ENCODE data around the gene PROSER2.

PROSER2 gene

DNA sequence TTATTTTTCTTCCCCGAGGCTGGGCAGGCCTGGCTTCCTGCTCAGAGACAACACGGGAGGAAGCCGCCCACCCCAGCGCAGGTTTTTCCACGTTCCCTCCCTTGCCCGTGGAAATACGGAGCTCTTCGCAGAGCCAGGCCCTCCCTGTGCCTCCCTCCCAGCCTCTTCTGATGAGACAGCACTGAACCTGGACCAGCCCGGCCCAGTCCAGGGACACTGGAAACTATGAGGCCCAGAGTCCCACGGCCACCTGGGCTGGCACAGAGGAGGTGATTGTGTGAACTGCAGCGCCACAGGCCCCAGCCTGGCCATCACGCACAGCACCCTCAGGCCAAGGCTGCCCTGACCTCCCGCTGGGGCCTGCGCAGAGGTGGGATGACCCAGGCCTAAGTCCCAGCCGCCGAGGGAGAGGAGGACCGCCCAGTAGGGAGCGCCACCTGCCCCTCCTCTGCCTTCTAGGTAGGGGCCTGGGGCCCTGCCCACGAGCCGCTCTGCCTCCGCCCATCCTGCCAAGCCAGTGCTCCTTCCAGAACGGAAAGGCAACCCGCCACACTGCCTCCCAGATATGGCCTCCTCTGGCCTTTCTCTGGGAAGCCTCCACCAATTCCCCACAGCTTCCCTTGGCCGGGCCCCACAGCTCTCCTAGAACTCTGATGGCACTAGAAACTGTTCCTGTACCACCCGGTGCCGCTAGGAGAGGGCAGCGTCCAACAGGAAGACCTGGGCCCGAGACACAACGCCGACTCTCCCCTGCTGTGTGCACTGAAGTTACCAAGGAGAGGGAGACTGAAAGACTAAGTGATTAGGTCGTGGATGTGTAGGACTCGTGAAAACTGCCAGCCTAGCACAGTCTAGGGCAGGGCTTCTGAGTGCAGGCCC is 57.2 kb downstream of the PROSER2 start:
- Histone ChIP-seq H4K20me1 (ENCODE audit: low read depth, low read length) (no peaks in the 10 kb centered on the region), H3K9ac (ENCODE audit: low read length) (no peak overlapping the region), H3K36me3 (ENCODE audit: low read length) (no peaks in the 10 kb centered on the region), H3K4me2 (ENCODE audit: low read depth, low read length, poor library complexity, severe bottlenecking) (no peak overlapping the region), H3K27ac (ENCODE audit: low read depth, low read length) (no peak overlapping the region), H3K9me3 (ENCODE audit: insufficient read depth, low read length) (no peaks in the 10 kb centered on the region), H3F3A (ENCODE audit: insufficient read depth) (no peaks in the 10 kb centered on the region), H3K27me3 (ENCODE audit: low read length) (no peaks in the 10 kb centered on the region), H3K79me2 (ENCODE audit: insufficient read depth, low read length) (no peaks in the 10 kb centered on the region), H3K9me2 (replicated peaks; ENCODE audit: insufficient read depth, low read length) (no peaks in the 10 kb centered on the region), H3K4me3 (ENCODE audit: insufficient read depth, low read length, poor library complexity, severe bottlenecking) (no peak overlapping the region), H2AFZ (ENCODE audit: low read depth, low read length, severe bottlenecking) (no peak overlapping the region)
- no peak for TF ChIP-seq EZH2phosphoT487 (conservative IDR thresholded peaks at IDR 0.05; ENCODE audit: low read length)
- TF ChIP-seq, protein P1, sequence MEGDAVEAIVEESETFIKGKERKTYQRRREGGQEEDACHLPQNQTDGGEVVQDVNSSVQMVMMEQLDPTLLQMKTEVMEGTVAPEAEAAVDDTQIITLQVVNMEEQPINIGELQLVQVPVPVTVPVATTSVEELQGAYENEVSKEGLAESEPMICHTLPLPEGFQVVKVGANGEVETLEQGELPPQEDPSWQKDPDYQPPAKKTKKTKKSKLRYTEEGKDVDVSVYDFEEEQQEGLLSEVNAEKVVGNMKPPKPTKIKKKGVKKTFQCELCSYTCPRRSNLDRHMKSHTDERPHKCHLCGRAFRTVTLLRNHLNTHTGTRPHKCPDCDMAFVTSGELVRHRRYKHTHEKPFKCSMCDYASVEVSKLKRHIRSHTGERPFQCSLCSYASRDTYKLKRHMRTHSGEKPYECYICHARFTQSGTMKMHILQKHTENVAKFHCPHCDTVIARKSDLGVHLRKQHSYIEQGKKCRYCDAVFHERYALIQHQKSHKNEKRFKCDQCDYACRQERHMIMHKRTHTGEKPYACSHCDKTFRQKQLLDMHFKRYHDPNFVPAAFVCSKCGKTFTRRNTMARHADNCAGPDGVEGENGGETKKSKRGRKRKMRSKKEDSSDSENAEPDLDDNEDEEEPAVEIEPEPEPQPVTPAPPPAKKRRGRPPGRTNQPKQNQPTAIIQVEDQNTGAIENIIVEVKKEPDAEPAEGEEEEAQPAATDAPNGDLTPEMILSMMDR (IDR thresholded peaks at IDR 0.05; ENCODE audit: insufficient read depth, low read length, poor library complexity, severe bottlenecking) = no peak

GRCh38 chr10:11881030-11881476 is 57.9 kb downstream of the PROSER2 start:
- no peaks in the 10 kb centered on the region for H3K9me3 ChIP-seq (ENCODE audit: insufficient read depth, low read length)
- no peaks in the 10 kb centered on the region for H3K9me2 ChIP-seq (replicated peaks; ENCODE audit: insufficient read depth, low read length)
- no peaks in the 10 kb centered on the region for H3K27me3 ChIP-seq (ENCODE audit: low read length)
- H4K20me1 ChIP-seq (ENCODE audit: low read depth, low read length) = no peaks in the 10 kb centered on the region
- H3K36me3 ChIP-seq (ENCODE audit: low read length) = no peaks in the 10 kb centered on the region
- H2AFZ ChIP-seq (ENCODE audit: low read depth, low read length, severe bottlenecking) = no peak overlapping the region
- H3F3A ChIP-seq (ENCODE audit: insufficient read depth) = no peaks in the 10 kb centered on the region
- no peak overlapping the region for H3K4me2 ChIP-seq (ENCODE audit: low read depth, low read length, poor library complexity, severe bottlenecking)
- TF ChIP-seq, protein P1 (IDR thresholded peaks at IDR 0.05; ENCODE audit: insufficient read depth, low read length, poor library complexity, severe bottlenecking) = no peak
- no peak for TF ChIP-seq EZH2phosphoT487 (conservative IDR thresholded peaks at IDR 0.05; ENCODE audit: low read length)
- no peak overlapping the region for H3K9ac ChIP-seq (ENCODE audit: low read length)
- no peak overlapping the region for H3K27ac ChIP-seq (ENCODE audit: low read depth, low read length)
- H3K79me2 ChIP-seq (ENCODE audit: insufficient read depth, low read length) = no peaks in the 10 kb centered on the region
- no peak overlapping the region for H3K4me3 ChIP-seq (ENCODE audit: insufficient read depth, low read length, poor library complexity, severe bottlenecking)

DNA sequence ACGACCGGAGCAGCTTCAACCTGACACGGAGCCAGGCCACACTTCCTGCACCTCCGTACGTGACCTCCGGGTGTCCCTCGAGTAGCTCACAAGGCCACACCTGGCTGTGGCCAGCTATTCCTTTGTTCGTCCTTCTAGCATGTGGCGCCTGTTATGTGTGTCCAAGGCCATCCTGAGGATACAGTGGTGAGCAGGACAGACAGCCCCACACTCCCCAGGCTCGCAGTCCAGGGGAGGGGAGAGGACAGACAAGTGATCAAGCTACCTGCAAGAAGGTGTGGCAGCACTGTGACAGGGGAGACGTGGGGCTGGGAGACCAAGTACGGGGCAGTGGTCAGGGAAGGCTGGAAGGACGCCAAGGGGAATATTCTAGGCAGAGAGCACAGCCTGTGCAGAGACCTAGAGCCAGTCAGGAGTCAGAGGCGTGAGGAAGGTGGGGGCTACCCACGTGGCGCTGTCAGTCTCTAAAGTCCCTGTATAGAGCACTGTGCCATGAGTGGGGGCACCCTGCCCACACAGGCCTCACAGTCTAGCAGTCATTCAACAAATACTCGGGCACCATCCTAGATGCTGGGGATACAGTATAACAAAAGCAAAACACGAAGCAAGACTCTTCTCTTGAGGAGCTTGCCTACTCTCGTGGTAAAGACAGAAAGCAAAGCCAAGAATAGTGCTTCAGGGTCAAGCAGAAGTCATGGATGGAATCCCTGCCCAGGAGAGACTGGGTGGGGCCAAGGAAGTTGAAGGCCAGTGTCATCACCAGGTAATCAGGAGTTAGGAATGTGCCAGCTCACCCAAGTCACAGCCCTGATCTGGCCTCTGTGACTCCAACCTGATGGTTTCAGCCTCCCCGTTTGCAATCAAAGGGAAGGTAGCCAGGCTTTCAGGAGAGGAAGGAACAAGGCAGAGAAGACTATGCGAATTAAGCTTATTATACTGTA is 58.6 kb downstream of the PROSER2 start:
- Histone ChIP-seq H3K27me3 (ENCODE audit: low read length) (no peaks in the 10 kb centered on the region), H3K27ac (ENCODE audit: low read depth, low read length) (no peak overlapping the region), H3K9ac (ENCODE audit: low read length) (no peak overlapping the region)

More for the DNA sequence above, 58.6 kb downstream of the PROSER2 start:
- Histone ChIP-seq H4K20me1 (ENCODE audit: low read depth, low read length) (no peaks in the 10 kb centered on the region), H2AFZ (ENCODE audit: low read depth, low read length, severe bottlenecking) (no peak overlapping the region), H3K36me3 (ENCODE audit: low read length) (no peaks in the 10 kb centered on the region), H3K4me2 (ENCODE audit: low read depth, low read length, poor library complexity, severe bottlenecking) (no peak overlapping the region), H3K9me3 (ENCODE audit: insufficient read depth, low read length) (no peaks in the 10 kb centered on the region), H3F3A (ENCODE audit: insufficient read depth) (no peaks in the 10 kb centered on the region), H3K4me3 (ENCODE audit: insufficient read depth, low read length, poor library complexity, severe bottlenecking) (no peak overlapping the region), H3K9me2 (replicated peaks; ENCODE audit: insufficient read depth, low read length) (no peaks in the 10 kb centered on the region), H3K79me2 (ENCODE audit: insufficient read depth, low read length) (no peaks in the 10 kb centered on the region)
- TF ChIP-seq, protein P1 (IDR thresholded peaks at IDR 0.05; ENCODE audit: insufficient read depth, low read length, poor library complexity, severe bottlenecking) = no peak
- no peak for TF ChIP-seq EZH2phosphoT487 (conservative IDR thresholded peaks at IDR 0.05; ENCODE audit: low read length)
